ENCODE data around the gene AHDC1. TPM values are rescaled to one million over a fixed set of nuclear protein-coding genes. Genes with fewer than 3 reads are reported as not detected.

Gene AHDC1
- total and polyA plus RNA-seq, 2 of the 13 experiments (the other 11 are each of a cell fraction or from before 2014, with no cell fraction given), result 1.0 to 2.7 TPM

GRCh38 chr1:27607239-27607804, 3.4 kb upstream of the AHDC1 start (continued):
- TF ChIP-seq THAP7 (CRISPR knock-in tag; IDR thresholded peaks at IDR 0.05), result no peak; the same call in 1 of the 2 replicates
- TF ChIP-seq ZGPAT (CRISPR knock-in tag; IDR thresholded peaks at IDR 0.05), result peak; percentile 86
- TF ChIP-seq TOPORS (CRISPR knock-in tag; IDR thresholded peaks at IDR 0.05), result no peak
- no peak for TF ChIP-seq XBP1 (CRISPR knock-in tag; IDR thresholded peaks at IDR 0.05)
- TF ChIP-seq NCOA5 (CRISPR knock-in tag; IDR thresholded peaks at IDR 0.05), result no peak
- TF ChIP-seq DRAP1 (CRISPR knock-in tag; IDR thresholded peaks at IDR 0.05), result peak; percentile 66
- peak; percentile 89 for TF ChIP-seq GFI1 (CRISPR knock-in tag; IDR thresholded peaks at IDR 0.05; ENCODE audit: borderline replicate concordance)
- TF ChIP-seq HNF4G (IDR thresholded peaks at IDR 0.05; ENCODE audit: borderline replicate concordance, low read depth, low read length), result peak; percentile 93
- TF ChIP-seq HNF4G (CRISPR knock-in tag; IDR thresholded peaks at IDR 0.05; ENCODE audit: borderline replicate concordance, low read depth), result peak; percentile 95
- TF ChIP-seq ESRRA (CRISPR knock-in tag; IDR thresholded peaks at IDR 0.05; ENCODE audit: low read depth), result peak; percentile 93
- TF ChIP-seq SMARCE1 (IDR thresholded peaks at IDR 0.05; ENCODE audit: borderline replicate concordance), result no peak
- TF ChIP-seq ZNF343 (CRISPR knock-in tag; IDR thresholded peaks at IDR 0.05), result 0 out of 2 replicates have a peak, but pooled peaks have one; percentile 50
- peak; percentile 72; the same call in 1 of the 2 replicates for TF ChIP-seq DMAP1 (CRISPR knock-in tag; IDR thresholded peaks at IDR 0.05)
- TF ChIP-seq SIN3A (IDR thresholded peaks at IDR 0.05; ENCODE audit: borderline replicate concordance, low read depth, low read length), result no peak; the same call in 1 of the 2 replicates
- 0 out of 2 replicates have a peak, but pooled peaks have one; percentile 30 for TF ChIP-seq ZNF205 (CRISPR knock-in tag; IDR thresholded peaks at IDR 0.05)
- peak; percentile 97 for TF ChIP-seq TFAP4 (IDR thresholded peaks at IDR 0.05; ENCODE audit: borderline replicate concordance, low read depth)
- peak; percentile 59; the same call in 1 of the 2 replicates for TF ChIP-seq CHD2 (IDR thresholded peaks at IDR 0.05; ENCODE audit: low read depth, low read length)
- TF ChIP-seq ZHX2 (IDR thresholded peaks at IDR 0.05; ENCODE audit: low read depth), result no peak
- no peak for TF ChIP-seq ZHX2 (CRISPR knock-in tag; IDR thresholded peaks at IDR 0.05; ENCODE audit: borderline replicate concordance)
- no peak for TF ChIP-seq ZBTB8A (CRISPR knock-in tag; IDR thresholded peaks at IDR 0.05; ENCODE audit: borderline replicate concordance, low read depth)

All from HepG2 (cell line).